ENCODE results near the gene RRP1B. TPM values are rescaled to one million over a fixed set of nuclear protein-coding genes. Genes with fewer than 3 reads are reported as not detected.

RRP1B gene
- polyA plus RNA-seq, 1 donor from 2014 or later, result 20.3 TPM

DNA sequence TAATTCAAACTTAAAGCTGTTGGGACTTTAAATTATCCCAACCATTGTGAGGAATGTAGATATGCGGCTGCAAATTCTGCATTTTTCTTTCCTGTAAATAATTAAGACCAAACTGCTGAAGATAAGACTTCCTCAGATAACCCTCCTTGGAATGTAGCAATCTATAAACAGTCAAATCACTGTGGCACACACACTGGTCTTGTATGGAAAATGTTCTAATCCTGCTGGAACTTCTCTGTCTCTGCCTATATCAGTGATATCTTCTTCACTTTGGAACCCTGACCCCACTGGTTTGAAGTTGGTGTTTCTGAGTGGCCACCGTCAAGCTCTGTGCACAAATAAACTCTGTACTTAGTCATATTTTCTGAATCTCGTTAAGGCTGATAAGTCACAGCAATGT is 33.0 kb upstream of the RRP1B start:
- H4K20me1 ChIP-seq (ENCODE audit: insufficient read depth), result no peaks in the 10 kb centered on the region
- no peak overlapping the region for H3K9ac ChIP-seq (ENCODE audit: low read length)
- TF ChIP-seq RAD21 (conservative IDR thresholded peaks at IDR 0.05) (no peak), EZH2 (IDR thresholded peaks at IDR 0.05; ENCODE audit: borderline replicate concordance, insufficient read depth, low read length, poor library complexity, severe bottlenecking) (no peak), MXI1 (conservative IDR thresholded peaks at IDR 0.05; ENCODE audit: poor library complexity, severe bottlenecking) (no peak)
- no peaks in the 10 kb centered on the region for H3K9me2 ChIP-seq (ENCODE audit: insufficient read depth, low read length)
- no peak overlapping the region for H2AFZ ChIP-seq (ENCODE audit: low read depth, low read length)
- H3K36me3 ChIP-seq (ENCODE audit: insufficient read depth, low read length), result no peaks in the 10 kb centered on the region
- no peak overlapping the region for H3K27ac ChIP-seq (ENCODE audit: low read length)
- H3K79me2 ChIP-seq (replicated peaks; ENCODE audit: insufficient read depth, low read length), result no peaks in the 10 kb centered on the region
- H3K27me3 ChIP-seq (ENCODE audit: insufficient read depth, low read depth, low read length), result no peaks in the 10 kb centered on the region
- no peak overlapping the region for H3K4me2 ChIP-seq (ENCODE audit: low read length)
- no peaks in the 10 kb centered on the region for H3F3A ChIP-seq (ENCODE audit: insufficient read depth, low read length, poor library complexity, severe bottlenecking)
- no peak overlapping the region for H3K4me3 ChIP-seq (ENCODE audit: low read length)
- peaks cover 6% of the 10 kb centered on the region for H3K9me3 ChIP-seq (ENCODE audit: low read length)

DNA sequence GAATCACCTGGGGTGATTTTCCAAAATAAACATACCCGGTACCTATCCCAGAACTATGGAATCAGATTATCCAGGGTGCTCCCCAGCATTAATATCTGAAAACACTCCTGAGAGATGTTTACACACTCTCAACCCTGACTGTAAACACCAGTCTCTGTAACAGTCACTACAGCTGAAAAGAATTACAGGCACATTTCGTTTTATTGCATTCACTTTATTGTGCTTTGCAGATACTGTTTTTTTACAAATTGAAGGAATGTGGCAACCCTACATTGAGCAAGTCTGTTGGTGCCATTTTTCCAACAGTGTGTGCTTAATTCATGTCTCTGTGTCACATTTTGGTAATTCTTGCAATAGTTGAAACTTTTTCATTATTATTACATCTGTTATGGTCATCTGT is 31.8 kb upstream of the RRP1B start:
- TF ChIP-seq TAF1 (IDR thresholded peaks at IDR 0.05; ENCODE audit: low read depth) (no peak), EZH2 (IDR thresholded peaks at IDR 0.05; ENCODE audit: borderline replicate concordance, insufficient read depth, low read length, poor library complexity, severe bottlenecking) (no peak), EP300 (conservative IDR thresholded peaks at IDR 0.05; ENCODE audit: poor library complexity, severe bottlenecking) (no peak), MXI1 (conservative IDR thresholded peaks at IDR 0.05; ENCODE audit: poor library complexity, severe bottlenecking) (no peak), POLR2AphosphoS5 (IDR thresholded peaks at IDR 0.05) (no peak), RAD21 (conservative IDR thresholded peaks at IDR 0.05) (no peak), SMC3 (conservative IDR thresholded peaks at IDR 0.05; ENCODE audit: poor library complexity) (no peak)
- TF ChIP-seq, protein P1, sequence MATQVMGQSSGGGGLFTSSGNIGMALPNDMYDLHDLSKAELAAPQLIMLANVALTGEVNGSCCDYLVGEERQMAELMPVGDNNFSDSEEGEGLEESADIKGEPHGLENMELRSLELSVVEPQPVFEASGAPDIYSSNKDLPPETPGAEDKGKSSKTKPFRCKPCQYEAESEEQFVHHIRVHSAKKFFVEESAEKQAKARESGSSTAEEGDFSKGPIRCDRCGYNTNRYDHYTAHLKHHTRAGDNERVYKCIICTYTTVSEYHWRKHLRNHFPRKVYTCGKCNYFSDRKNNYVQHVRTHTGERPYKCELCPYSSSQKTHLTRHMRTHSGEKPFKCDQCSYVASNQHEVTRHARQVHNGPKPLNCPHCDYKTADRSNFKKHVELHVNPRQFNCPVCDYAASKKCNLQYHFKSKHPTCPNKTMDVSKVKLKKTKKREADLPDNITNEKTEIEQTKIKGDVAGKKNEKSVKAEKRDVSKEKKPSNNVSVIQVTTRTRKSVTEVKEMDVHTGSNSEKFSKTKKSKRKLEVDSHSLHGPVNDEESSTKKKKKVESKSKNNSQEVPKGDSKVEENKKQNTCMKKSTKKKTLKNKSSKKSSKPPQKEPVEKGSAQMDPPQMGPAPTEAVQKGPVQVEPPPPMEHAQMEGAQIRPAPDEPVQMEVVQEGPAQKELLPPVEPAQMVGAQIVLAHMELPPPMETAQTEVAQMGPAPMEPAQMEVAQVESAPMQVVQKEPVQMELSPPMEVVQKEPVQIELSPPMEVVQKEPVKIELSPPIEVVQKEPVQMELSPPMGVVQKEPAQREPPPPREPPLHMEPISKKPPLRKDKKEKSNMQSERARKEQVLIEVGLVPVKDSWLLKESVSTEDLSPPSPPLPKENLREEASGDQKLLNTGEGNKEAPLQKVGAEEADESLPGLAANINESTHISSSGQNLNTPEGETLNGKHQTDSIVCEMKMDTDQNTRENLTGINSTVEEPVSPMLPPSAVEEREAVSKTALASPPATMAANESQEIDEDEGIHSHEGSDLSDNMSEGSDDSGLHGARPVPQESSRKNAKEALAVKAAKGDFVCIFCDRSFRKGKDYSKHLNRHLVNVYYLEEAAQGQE (IDR thresholded peaks at IDR 0.05; ENCODE audit: borderline replicate concordance), result no peak
- TF ChIP-seq, protein P2, sequence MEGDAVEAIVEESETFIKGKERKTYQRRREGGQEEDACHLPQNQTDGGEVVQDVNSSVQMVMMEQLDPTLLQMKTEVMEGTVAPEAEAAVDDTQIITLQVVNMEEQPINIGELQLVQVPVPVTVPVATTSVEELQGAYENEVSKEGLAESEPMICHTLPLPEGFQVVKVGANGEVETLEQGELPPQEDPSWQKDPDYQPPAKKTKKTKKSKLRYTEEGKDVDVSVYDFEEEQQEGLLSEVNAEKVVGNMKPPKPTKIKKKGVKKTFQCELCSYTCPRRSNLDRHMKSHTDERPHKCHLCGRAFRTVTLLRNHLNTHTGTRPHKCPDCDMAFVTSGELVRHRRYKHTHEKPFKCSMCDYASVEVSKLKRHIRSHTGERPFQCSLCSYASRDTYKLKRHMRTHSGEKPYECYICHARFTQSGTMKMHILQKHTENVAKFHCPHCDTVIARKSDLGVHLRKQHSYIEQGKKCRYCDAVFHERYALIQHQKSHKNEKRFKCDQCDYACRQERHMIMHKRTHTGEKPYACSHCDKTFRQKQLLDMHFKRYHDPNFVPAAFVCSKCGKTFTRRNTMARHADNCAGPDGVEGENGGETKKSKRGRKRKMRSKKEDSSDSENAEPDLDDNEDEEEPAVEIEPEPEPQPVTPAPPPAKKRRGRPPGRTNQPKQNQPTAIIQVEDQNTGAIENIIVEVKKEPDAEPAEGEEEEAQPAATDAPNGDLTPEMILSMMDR (IDR thresholded peaks at IDR 0.05; ENCODE audit: poor library complexity, severe bottlenecking), result no peak
- Histone ChIP-seq H3K9me2 (ENCODE audit: insufficient read depth, low read length) (no peaks in the 10 kb centered on the region), H3K27me3 (ENCODE audit: insufficient read depth, low read depth, low read length) (no peaks in the 10 kb centered on the region), H4K20me1 (ENCODE audit: insufficient read depth) (no peaks in the 10 kb centered on the region), H3K9ac (ENCODE audit: low read length) (no peak overlapping the region), H3K9me3 (ENCODE audit: low read length) (peaks cover 6% of the 10 kb centered on the region), H3F3A (ENCODE audit: insufficient read depth, low read length, poor library complexity, severe bottlenecking) (no peaks in the 10 kb centered on the region), H3K79me2 (replicated peaks; ENCODE audit: insufficient read depth, low read length) (no peaks in the 10 kb centered on the region), H3K4me2 (ENCODE audit: low read length) (no peak overlapping the region), H2AFZ (ENCODE audit: low read depth, low read length) (no peak overlapping the region), H3K4me3 (ENCODE audit: low read length) (no peak overlapping the region), H3K27ac (ENCODE audit: low read length) (no peak overlapping the region), H3K36me3 (ENCODE audit: insufficient read depth, low read length) (no peaks in the 10 kb centered on the region)
